Neutrophil (primary cell): ENCODE measurements around the gene ITPA.

Experiments used
- H3K27ac ChIP-seq: fragments of 200-600 bp; sonication (generic); 2 replicates; pipeline ENCODE4 v1.5.1; 2016; ENCODE audit warnings: mild to moderate bottlenecking, moderate library complexity
- H3K27me3 ChIP-seq: fragments of 200-600 bp; sonication (generic); 2 replicates; pipeline ENCODE4 v1.6.0; 2016; ENCODE audit warnings: mild to moderate bottlenecking
- H3K36me3 ChIP-seq: fragments of 200-600 bp; sonication (generic); 2 replicates; pipeline ENCODE4 v1.5.1; 2017
- H3K4me1 ChIP-seq, 2 experiments: fragments of 200-600 bp in 1 of 2; sonication (generic) in 1 of 2; 1 replicate in 1 of 2; 2 replicates in 1 of 2; pipeline versions ENCODE4 v1.5.1 to v1.6.1; 2013 to 2016; ENCODE audit warnings: low read depth in 1 of 2, low read length in 1 of 2, mild to moderate bottlenecking in 1 of 2, moderate library complexity in 1 of 2; ENCODE audit not compliant: control insufficient read depth in 1 of 2, insufficient read depth in 1 of 2
- H3K4me3 ChIP-seq, 2 experiments: fragments of 200-600 bp in 1 of 2; sonication (generic) in 1 of 2; 1 replicate in 1 of 2; 2 replicates in 1 of 2; pipeline ENCODE4 v1.5.1; 2013 to 2016; ENCODE audit warnings: low read depth in 1 of 2, low read length in 1 of 2, mild to moderate bottlenecking in 1 of 2, moderate library complexity in 1 of 2
- H3K9me3 ChIP-seq: fragments of 200-600 bp; sonication (generic); 2 replicates; pipeline ENCODE4 v1.5.1; 2016
- TF ChIP-seq, protein P1 (sequence below): fragments of 200-600 bp; sonication (generic); IDR thresholded peaks from 2 replicates; pipeline ENCODE4 v1.5.1; 2016; ENCODE audit warnings: antibody characterized with exemption

Gene ITPA

DNA sequence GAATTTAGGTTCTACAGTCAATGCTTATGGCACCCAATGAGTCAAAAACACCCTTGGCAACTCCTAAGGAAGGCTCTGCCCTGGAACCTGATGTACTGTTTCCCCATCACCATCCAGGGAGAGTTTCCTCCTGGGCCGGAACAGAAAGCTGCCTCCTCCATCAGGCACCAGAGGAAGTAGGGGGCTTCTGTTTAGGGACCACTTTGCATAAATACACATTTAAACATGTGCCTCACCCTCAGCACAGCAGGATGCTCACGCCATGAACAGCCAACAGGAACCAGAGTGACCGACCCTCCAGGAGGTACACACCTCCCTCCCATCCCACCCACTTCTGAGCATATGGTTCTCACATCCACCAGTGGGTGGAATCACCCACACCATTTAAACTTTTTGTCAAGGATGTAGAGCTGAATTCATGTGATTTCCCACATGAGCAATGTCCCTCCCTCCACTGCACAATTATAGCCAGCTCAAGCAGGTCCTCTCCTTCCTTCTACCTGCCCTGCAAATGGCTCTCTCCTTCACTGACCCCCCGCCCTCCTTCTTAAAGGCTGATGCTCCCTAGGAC, 19.7 kb upstream of the ITPA start:
- no peaks in the 10 kb centered on the region for H3K27me3 ChIP-seq
- H3K36me3 ChIP-seq, result peaks cover 59% of the 10 kb centered on the region
- no peaks in the 10 kb centered on the region for H3K4me1 ChIP-seq
- no peak overlapping the region for H3K27ac ChIP-seq
- TF ChIP-seq, protein P1, sequence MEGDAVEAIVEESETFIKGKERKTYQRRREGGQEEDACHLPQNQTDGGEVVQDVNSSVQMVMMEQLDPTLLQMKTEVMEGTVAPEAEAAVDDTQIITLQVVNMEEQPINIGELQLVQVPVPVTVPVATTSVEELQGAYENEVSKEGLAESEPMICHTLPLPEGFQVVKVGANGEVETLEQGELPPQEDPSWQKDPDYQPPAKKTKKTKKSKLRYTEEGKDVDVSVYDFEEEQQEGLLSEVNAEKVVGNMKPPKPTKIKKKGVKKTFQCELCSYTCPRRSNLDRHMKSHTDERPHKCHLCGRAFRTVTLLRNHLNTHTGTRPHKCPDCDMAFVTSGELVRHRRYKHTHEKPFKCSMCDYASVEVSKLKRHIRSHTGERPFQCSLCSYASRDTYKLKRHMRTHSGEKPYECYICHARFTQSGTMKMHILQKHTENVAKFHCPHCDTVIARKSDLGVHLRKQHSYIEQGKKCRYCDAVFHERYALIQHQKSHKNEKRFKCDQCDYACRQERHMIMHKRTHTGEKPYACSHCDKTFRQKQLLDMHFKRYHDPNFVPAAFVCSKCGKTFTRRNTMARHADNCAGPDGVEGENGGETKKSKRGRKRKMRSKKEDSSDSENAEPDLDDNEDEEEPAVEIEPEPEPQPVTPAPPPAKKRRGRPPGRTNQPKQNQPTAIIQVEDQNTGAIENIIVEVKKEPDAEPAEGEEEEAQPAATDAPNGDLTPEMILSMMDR, result no peak
- no peak overlapping the region for H3K4me3 ChIP-seq
- no peaks in the 10 kb centered on the region for H3K9me3 ChIP-seq

DNA sequence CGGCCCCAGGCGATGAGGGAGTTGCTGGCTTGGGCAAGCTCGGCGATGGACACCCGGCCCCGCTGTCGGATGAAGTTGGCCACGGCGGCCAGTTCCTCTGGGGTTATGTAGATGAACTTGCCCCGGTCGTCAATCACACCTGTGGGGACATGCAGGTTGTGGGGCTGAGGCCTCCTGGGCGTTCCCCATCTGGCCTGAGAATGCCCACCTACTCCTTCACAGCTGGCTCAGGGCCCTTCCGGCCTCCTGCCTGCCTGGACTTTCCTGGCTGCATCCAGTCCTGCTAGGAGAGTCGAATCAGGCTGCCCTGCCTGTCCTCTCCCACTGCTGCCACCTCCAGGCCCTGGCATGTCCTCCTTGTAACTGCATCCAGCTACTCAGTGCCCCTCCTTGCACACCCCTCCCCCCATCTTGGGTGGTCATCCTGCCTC, 18.6 kb upstream of the ITPA start:
- Histone ChIP-seq H3K27ac (no peak overlapping the region), H3K4me1 (no peaks in the 10 kb centered on the region)

GRCh38 chr20:3192226-3193015, 16.9 kb upstream of the ITPA start:
- TF ChIP-seq, protein P1, result no peak
- Histone ChIP-seq H3K27ac (no peak overlapping the region), H3K27me3 (no peaks in the 10 kb centered on the region), H3K9me3 (no peaks in the 10 kb centered on the region), H3K4me1 (no peaks in the 10 kb centered on the region), H3K4me3 (no peak overlapping the region), H3K36me3 (peaks cover 82% of the 10 kb centered on the region)

More for the DNA sequence above, 18.6 kb upstream of the ITPA start:
- TF ChIP-seq, protein P1, result no peak
- H3K9me3 ChIP-seq, result no peaks in the 10 kb centered on the region
- H3K27me3 ChIP-seq, result no peaks in the 10 kb centered on the region
- H3K36me3 ChIP-seq, result peaks cover 70% of the 10 kb centered on the region
- no peak overlapping the region for H3K4me3 ChIP-seq

DNA sequence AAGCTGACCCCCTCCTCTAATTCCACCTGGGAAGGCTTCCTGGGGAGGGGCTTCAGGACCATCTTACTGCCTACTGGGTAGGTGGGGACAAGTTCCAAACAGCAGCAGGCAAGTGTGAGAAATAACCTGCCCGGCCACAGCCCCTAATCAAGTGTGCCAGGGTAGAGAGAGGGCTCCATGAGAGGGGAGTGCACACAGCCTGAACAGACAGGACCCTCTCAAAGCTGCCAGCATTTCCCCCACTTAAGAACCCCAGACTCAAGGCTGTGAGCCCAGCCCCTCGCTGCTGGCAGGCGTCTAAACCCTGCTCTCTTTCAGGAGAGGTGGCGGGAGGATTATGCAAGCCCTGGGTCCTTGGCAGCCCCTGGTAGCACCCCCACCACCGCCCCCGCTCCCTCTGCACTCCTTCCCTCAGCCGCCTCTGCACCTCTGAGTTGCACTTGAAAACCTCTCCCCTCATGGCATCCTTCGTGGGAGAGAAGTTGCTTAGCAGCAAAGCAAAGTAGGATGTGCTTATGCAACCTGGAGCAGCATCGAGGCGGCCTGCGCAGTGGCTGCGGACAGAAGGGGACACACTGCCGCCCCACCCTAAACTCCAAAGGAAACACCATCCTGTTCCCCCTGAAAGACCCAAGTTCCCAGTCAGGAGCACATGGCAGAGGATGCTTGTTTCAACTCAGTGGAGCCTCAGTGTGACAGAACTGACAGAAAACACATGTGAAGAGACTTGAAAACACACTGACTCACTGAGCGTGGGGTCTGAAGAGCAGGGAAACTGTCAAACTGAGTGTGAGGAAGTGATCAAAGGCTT, 15.3 kb upstream of the ITPA start:
- peaks cover 83% of the 10 kb centered on the region for H3K36me3 ChIP-seq
- TF ChIP-seq, protein P1, result no peak
- no peaks in the 10 kb centered on the region for H3K27me3 ChIP-seq
- no peaks in the 10 kb centered on the region for H3K9me3 ChIP-seq
- no peak overlapping the region for H3K4me3 ChIP-seq
- no peak overlapping the region for H3K27ac ChIP-seq
- no peaks in the 10 kb centered on the region for H3K4me1 ChIP-seq

DNA sequence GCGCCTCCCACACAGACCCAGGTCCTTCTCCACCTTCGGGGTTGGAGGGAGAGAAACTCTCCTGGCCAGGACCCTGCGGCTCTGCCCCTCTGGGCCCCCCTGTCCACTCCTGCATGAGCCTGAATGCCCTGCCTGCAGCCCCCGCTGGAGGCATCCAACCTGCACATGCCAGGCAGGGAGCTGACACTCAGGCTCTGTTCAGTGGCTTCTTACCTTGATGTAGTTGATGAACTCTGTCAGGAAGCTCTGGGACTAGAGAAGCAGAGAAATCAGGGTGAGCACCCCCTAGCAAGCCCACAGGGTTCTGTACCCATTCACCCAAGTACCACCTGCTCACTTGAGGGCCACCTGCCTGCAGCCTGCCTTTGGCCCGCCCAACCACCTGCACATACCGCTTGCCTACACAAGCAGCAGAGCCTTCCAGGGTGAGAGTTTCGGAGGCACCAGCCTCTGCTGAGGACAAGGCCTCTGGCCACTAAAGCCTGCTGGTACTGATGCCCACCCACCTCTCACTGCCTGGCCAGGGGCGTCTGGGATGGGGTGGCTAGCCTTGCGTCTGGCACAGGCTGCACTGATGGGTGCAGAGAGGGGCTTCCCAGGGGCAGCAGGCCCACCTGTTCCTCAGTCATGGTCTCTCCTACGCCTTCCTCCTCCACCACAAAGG, 14.5 kb upstream of the ITPA start:
- TF ChIP-seq, protein P1, result no peak
- Histone ChIP-seq H3K9me3 (no peaks in the 10 kb centered on the region), H3K27me3 (no peaks in the 10 kb centered on the region), H3K36me3 (peaks cover 83% of the 10 kb centered on the region), H3K27ac (no peak overlapping the region), H3K4me1 (no peaks in the 10 kb centered on the region), H3K4me3 (no peak overlapping the region)
